Neural cell (in vitro differentiated cells): Measurements from ENCODE around the gene ERCC3.
"Not testable (repeated sequence)": the region's sequence is repeated elsewhere in the genome, so short reads cannot be mapped to it uniquely, and the experiment has no call there.

ENCODE experiments used
- CTCF ChIP-seq: fragments of 450-650 bp; IDR thresholded peaks from 2 replicates; pipeline ENCODE4 v1.5.1; 2014; ENCODE audit warnings: antibody characterized with exemption, mild to moderate bottlenecking, moderate library complexity; ENCODE audit not compliant: poor library complexity, severe bottlenecking
- EP300 ChIP-seq: fragments of 450-650 bp; conservative IDR thresholded peaks from 2 replicates; pipeline ENCODE4 v1.6.1; 2014; ENCODE audit warnings: antibody characterized with exemption, mild to moderate bottlenecking, moderate library complexity; ENCODE audit not compliant: poor library complexity, severe bottlenecking
- EZH2 ChIP-seq: fragments of 200-600, 300-800 bp; shearing (Covaris generic), sonication (generic); IDR thresholded peaks from 2 replicates; pipeline ENCODE4 v1.6.1; 2014; ENCODE audit warnings: antibody characterized with exemption, low read length, borderline replicate concordance, mild to moderate bottlenecking; ENCODE audit not compliant: insufficient read depth, poor library complexity, severe bottlenecking
- POLR2AphosphoS5 ChIP-seq: IDR thresholded peaks from 2 replicates; pipeline ENCODE4 v1.6.1; 2012
- RAD21 ChIP-seq: fragments of 450-650 bp; conservative IDR thresholded peaks from 2 replicates; pipeline ENCODE4 v1.6.1; 2014; ENCODE audit warnings: antibody characterized with exemption, mild to moderate bottlenecking, moderate library complexity
- SMC3 ChIP-seq: fragments of 450-650 bp; conservative IDR thresholded peaks from 2 replicates; pipeline ENCODE4 v1.6.1; 2014; ENCODE audit warnings: antibody characterized with exemption, mild to moderate bottlenecking, moderate library complexity; ENCODE audit not compliant: poor library complexity
- TAF1 ChIP-seq: IDR thresholded peaks from 2 replicates; pipeline ENCODE4 v1.6.1; 2012; ENCODE audit warnings: low read depth

GRCh38 chr2:127224135-127224534 lies 69.8 kb downstream of the ERCC3 start:
- not testable (repeated sequence) for TF ChIP-seq TAF1, CTCF, EP300, EZH2, POLR2AphosphoS5, SMC3, RAD21
